ENCODE data around the gene GABRA5. TPM values are rescaled to one million over a fixed set of nuclear protein-coding genes. Genes with fewer than 3 reads are reported as not detected.

Gene GABRA5
- total and polyA plus RNA-seq, 2 of the 13 experiments (the other 11 are each of a cell fraction or from before 2014, with no cell fraction given) = not detected

- BruUV-seq (replicated peaks) = no TSS peak
- DNase-seq (ENCODE audit: low spot score) = no peak
- Histone ChIP-seq H3K4me2 (ENCODE audit: low read depth, low read length) (no peak overlapping the region), H3K9me3 (ENCODE audit: low read length) (no peaks in the 10 kb centered on the region), H2AFZ (ENCODE audit: low read length) (no peak overlapping the region), H3K36me3 (replicated peaks in 1 of 2; ENCODE audit: control insufficient read depth in 1 of 2, insufficient read depth in 2 of 2, low read length in 2 of 2) (no peaks in the 10 kb centered on the region), H3K27me3 (ENCODE audit: control insufficient read depth in 1 of 2, insufficient read depth in 2 of 2, low read length in 2 of 2) (0 out of 5 replicates have a peak, but pooled peaks cover 0 to 1% of the 10 kb centered on the region in 2 experiments), H3K79me2 (ENCODE audit: insufficient read depth, low read length) (no peaks in the 10 kb centered on the region), H3K4me1 (ENCODE audit: insufficient read depth, low read length) (peaks cover 9% of the 10 kb centered on the region), H4K20me1 (ENCODE audit: insufficient read depth, low read length) (no peaks in the 10 kb centered on the region), H3K4me3 (replicated peaks in 1 of 3; ENCODE audit: insufficient read depth in 1 of 3, low read depth in 2 of 3, low read length in 3 of 3) (no peak overlapping the region), H3K9ac (ENCODE audit: insufficient read depth, low read depth, low read length) (no peak overlapping the region), H3K27ac (ENCODE audit: extremely low read length, insufficient read depth, low read length) (no peak overlapping the region)
- no peak for TF ChIP-seq ZSCAN12 (CRISPR knock-in tag; IDR thresholded peaks at IDR 0.05)
- TF ChIP-seq U2AF2 (IDR thresholded peaks at IDR 0.05; ENCODE audit: low read depth, low read length) = no peak
- no peak for TF ChIP-seq HMG20B (CRISPR knock-in tag; conservative IDR thresholded peaks at IDR 0.05)
- no peak for TF ChIP-seq ZBTB20 (CRISPR knock-in tag; IDR thresholded peaks at IDR 0.05; ENCODE audit: borderline replicate concordance, low read depth)
- no peak for TF ChIP-seq NCOA1 (CRISPR knock-in tag; IDR thresholded peaks at IDR 0.05)
- 21% methylated on average over 6 of the region's 7 CpGs for WGBS (ENCODE audit: low lambda C conversion rate)
- intact Hi-C loops (cut with micrococcal nuclease; ENCODE audit: unreplicated experiment) (loop anchor here (2.0 kb wide), 1 partner anchor 468 kb away; no protein-coding TSS in a partner anchor), in situ Hi-C loops (cut with HindIII; ENCODE audit: extremely low pct_ligation_motif_present, low pct_unique_long_range_greater_than_20kb) (loop anchor here (5.0 kb wide), 2 partner anchors 127 to 467 kb away; no protein-coding TSS in a partner anchor)
- ChIA-PET POLR2A (no interaction called here), CTCF (ENCODE audit: low intra/inter-chr PET ratio, low total read pairs) (interaction anchor here (4.3 kb wide), 1 partner anchor 127 kb away, joined by 65 read pairs; no protein-coding TSS in a partner anchor)
- FAIRE-seq = no peak
- ATAC-seq = no peak
These were observed 23.6 kb downstream of the GABRA5 start for GRCh38 chr15:26890451-26890850.

DNA sequence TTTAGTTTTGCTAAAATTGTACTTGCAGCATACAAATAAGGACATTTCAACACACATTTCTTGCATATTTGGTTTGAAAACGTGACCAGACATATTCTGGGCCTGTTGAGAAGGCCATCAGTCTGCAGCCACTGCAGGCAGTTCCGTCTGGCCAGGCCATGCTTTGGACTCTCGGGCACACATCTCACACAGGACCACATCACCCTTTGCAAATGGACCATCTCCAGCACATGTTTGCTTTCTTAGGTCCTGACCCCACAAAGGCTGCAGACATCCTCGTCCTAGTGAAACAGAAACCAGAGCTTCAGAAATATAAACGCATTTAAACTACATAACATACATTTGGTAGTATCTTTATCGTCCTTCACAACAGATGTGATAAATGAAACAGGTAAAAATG, 24.1 kb downstream of the GABRA5 start:
- Histone ChIP-seq H3K9ac (ENCODE audit: insufficient read depth, low read depth, low read length) (no peak overlapping the region), H4K20me1 (ENCODE audit: insufficient read depth, low read length) (no peaks in the 10 kb centered on the region), H3K27ac (ENCODE audit: extremely low read length, insufficient read depth, low read length) (no peak overlapping the region), H3K4me3 (replicated peaks in 1 of 3; ENCODE audit: insufficient read depth in 1 of 3, low read depth in 2 of 3, low read length in 3 of 3) (no peak overlapping the region), H3K4me2 (ENCODE audit: low read depth, low read length) (no peak overlapping the region), H3K9me3 (ENCODE audit: low read length) (no peaks in the 10 kb centered on the region), H3K79me2 (ENCODE audit: insufficient read depth, low read length) (no peaks in the 10 kb centered on the region), H3K36me3 (replicated peaks in 1 of 2; ENCODE audit: control insufficient read depth in 1 of 2, insufficient read depth in 2 of 2, low read length in 2 of 2) (no peaks in the 10 kb centered on the region), H3K4me1 (ENCODE audit: insufficient read depth, low read length) (peaks cover 9% of the 10 kb centered on the region), H3K27me3 (ENCODE audit: control insufficient read depth in 1 of 2, insufficient read depth in 2 of 2, low read length in 2 of 2) (0 out of 5 replicates have a peak, but pooled peaks cover 0 to 1% of the 10 kb centered on the region in 2 experiments), H2AFZ (ENCODE audit: low read length) (no peak overlapping the region)
- ATAC-seq = no peak
- no peak for DNase-seq (ENCODE audit: low spot score)
- POLR2A ChIA-PET = no interaction called here
- BruUV-seq (replicated peaks) = no TSS peak
- intact Hi-C loops (cut with micrococcal nuclease; ENCODE audit: unreplicated experiment) (loop anchor here (2.0 kb wide), 1 partner anchor 468 kb away; no protein-coding TSS in a partner anchor), in situ Hi-C loops (cut with HindIII; ENCODE audit: extremely low pct_ligation_motif_present, low pct_unique_long_range_greater_than_20kb) (loop anchor here (5.0 kb wide), 2 partner anchors 126 to 466 kb away; no protein-coding TSS in a partner anchor)
- FAIRE-seq = no peak
- 22% methylated on average over 6 of the region's 6 CpGs for WGBS (ENCODE audit: low lambda C conversion rate)
- CTCF ChIA-PET (ENCODE audit: low intra/inter-chr PET ratio, low total read pairs) = interaction anchor here (4.3 kb wide), 1 partner anchor 126 kb away, joined by 65 read pairs; no protein-coding TSS in a partner anchor
- no peak for TF ChIP-seq ZNF18 (CRISPR knock-in tag; IDR thresholded peaks at IDR 0.05; ENCODE audit: insufficient replicate concordance)
- no peak for TF ChIP-seq RAD21 (CRISPR knock-in tag; IDR thresholded peaks at IDR 0.05)
- no peak for TF ChIP-seq SMARCC2 (IDR thresholded peaks at IDR 0.05)
- TF ChIP-seq FOXA1 (IDR thresholded peaks at IDR 0.05) = no peak
- TF ChIP-seq FOXA1 (CRISPR knock-in tag; IDR thresholded peaks at IDR 0.05) = no peak
- no peak for TF ChIP-seq ZNF546 (CRISPR knock-in tag; conservative IDR thresholded peaks at IDR 0.05)
- no peak for TF ChIP-seq SMAD3 (CRISPR knock-in tag; IDR thresholded peaks at IDR 0.05)
- TF ChIP-seq REXO4 (CRISPR knock-in tag; IDR thresholded peaks at IDR 0.05; ENCODE audit: borderline replicate concordance) = no peak
- no peak for TF ChIP-seq ARID4A (CRISPR knock-in tag; IDR thresholded peaks at IDR 0.05; ENCODE audit: borderline replicate concordance)

Measured in HepG2 (cell line).